Measurements from ENCODE around the gene TMEM215. TPM values are rescaled to one million over a fixed set of nuclear protein-coding genes. Genes with fewer than 3 reads are reported as not detected.

TMEM215 gene
- total and polyA plus RNA-seq, 2 experiments from 2014 or later = 0.79 to 1.2 TPM

DNA sequence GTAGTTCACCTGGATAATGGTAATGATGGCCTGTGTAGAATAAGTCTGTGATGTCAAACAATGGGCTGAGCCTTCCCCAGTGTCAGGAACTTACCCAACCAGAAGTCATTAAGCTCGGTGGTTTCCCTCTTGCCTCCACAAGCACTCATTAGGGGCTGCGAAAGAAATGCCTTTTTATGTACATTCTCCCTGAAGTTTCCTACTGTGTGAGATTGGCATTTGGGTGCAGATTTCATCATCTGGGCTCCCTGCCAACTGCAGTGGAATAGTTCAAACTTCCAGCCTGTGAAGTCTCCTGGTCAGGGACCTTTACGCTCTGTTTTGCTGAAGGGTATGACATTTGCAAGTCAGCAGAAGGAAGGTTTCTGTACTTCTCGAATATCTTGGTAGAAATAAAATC lies 41.6 kb upstream of the TMEM215 start:
- H3K4me2 ChIP-seq = no peak overlapping the region
- ATAC-seq = no peak
- H3K27ac Mint-ChIP-seq = no peak overlapping the region

More for the DNA sequence above, 41.6 kb upstream of the TMEM215 start:
- no peak overlapping the region for H2AFZ ChIP-seq
- no peak overlapping the region for H3K4me3 ChIP-seq
- H3K27me3 ChIP-seq (ENCODE audit: insufficient read depth) = no peaks in the 10 kb centered on the region
- Mint-ChIP-seq H3K4me1 (peaks cover 7% of the 10 kb centered on the region), H3K9me3 (peaks cover 6% of the 10 kb centered on the region; the same call in 2 of the 3 replicates), H3K36me3 (ENCODE audit: low read depth) (no peaks in the 10 kb centered on the region), H3K4me3 (no peak overlapping the region), H3K27me3 (ENCODE audit: insufficient read depth, low read depth, poor library complexity) (peaks cover 4% of the 10 kb centered on the region)
- DNase-seq (ENCODE audit: low spot score) = no peak
- peaks cover under 1% of the 10 kb centered on the region for H3K9me2 ChIP-seq (ENCODE audit: insufficient read depth)
- H3K79me2 ChIP-seq (replicated peaks; ENCODE audit: insufficient read depth) = no peaks in the 10 kb centered on the region
- no peak overlapping the region for H3K27ac ChIP-seq (ENCODE audit: low read depth)
- H3K4me1 ChIP-seq (ENCODE audit: insufficient read depth) = no peaks in the 10 kb centered on the region
- H4K20me1 ChIP-seq (replicated peaks; ENCODE audit: insufficient read depth) = no peaks in the 10 kb centered on the region
- H3K36me3 ChIP-seq (ENCODE audit: insufficient read depth) = no peaks in the 10 kb centered on the region
- no peaks in the 10 kb centered on the region for H3F3A ChIP-seq (replicated peaks; ENCODE audit: low read depth)
- TF ChIP-seq ZNF331 (CRISPR knock-in tag; IDR thresholded peaks at IDR 0.05; ENCODE audit: low read depth) (no peak), JUNB (IDR thresholded peaks at IDR 0.05; ENCODE audit: unreplicated experiment) (no peak), EZH2phosphoT487 (IDR thresholded peaks at IDR 0.05; ENCODE audit: unreplicated experiment) (no peak), POLR2AphosphoS5 (IDR thresholded peaks at IDR 0.05; ENCODE audit: low read depth) (no peak), ZNF114 (CRISPR knock-in tag; IDR thresholded peaks at IDR 0.05) (no peak), CREB1 (CRISPR knock-in tag; IDR thresholded peaks at IDR 0.05; ENCODE audit: low read depth) (no peak), EZH2 (IDR thresholded peaks at IDR 0.05; ENCODE audit: low read depth, unreplicated experiment) (no peak), NANOG (IDR thresholded peaks at IDR 0.05; ENCODE audit: borderline replicate concordance) (no peak), STAT1 (IDR thresholded peaks at IDR 0.05; ENCODE audit: unreplicated experiment) (no peak)
- TF ChIP-seq, protein P1, sequence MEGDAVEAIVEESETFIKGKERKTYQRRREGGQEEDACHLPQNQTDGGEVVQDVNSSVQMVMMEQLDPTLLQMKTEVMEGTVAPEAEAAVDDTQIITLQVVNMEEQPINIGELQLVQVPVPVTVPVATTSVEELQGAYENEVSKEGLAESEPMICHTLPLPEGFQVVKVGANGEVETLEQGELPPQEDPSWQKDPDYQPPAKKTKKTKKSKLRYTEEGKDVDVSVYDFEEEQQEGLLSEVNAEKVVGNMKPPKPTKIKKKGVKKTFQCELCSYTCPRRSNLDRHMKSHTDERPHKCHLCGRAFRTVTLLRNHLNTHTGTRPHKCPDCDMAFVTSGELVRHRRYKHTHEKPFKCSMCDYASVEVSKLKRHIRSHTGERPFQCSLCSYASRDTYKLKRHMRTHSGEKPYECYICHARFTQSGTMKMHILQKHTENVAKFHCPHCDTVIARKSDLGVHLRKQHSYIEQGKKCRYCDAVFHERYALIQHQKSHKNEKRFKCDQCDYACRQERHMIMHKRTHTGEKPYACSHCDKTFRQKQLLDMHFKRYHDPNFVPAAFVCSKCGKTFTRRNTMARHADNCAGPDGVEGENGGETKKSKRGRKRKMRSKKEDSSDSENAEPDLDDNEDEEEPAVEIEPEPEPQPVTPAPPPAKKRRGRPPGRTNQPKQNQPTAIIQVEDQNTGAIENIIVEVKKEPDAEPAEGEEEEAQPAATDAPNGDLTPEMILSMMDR (conservative IDR thresholded peaks at IDR 0.05; ENCODE audit: low read depth in 2 of 2) = no peak
- TF ChIP-seq, protein P2, sequence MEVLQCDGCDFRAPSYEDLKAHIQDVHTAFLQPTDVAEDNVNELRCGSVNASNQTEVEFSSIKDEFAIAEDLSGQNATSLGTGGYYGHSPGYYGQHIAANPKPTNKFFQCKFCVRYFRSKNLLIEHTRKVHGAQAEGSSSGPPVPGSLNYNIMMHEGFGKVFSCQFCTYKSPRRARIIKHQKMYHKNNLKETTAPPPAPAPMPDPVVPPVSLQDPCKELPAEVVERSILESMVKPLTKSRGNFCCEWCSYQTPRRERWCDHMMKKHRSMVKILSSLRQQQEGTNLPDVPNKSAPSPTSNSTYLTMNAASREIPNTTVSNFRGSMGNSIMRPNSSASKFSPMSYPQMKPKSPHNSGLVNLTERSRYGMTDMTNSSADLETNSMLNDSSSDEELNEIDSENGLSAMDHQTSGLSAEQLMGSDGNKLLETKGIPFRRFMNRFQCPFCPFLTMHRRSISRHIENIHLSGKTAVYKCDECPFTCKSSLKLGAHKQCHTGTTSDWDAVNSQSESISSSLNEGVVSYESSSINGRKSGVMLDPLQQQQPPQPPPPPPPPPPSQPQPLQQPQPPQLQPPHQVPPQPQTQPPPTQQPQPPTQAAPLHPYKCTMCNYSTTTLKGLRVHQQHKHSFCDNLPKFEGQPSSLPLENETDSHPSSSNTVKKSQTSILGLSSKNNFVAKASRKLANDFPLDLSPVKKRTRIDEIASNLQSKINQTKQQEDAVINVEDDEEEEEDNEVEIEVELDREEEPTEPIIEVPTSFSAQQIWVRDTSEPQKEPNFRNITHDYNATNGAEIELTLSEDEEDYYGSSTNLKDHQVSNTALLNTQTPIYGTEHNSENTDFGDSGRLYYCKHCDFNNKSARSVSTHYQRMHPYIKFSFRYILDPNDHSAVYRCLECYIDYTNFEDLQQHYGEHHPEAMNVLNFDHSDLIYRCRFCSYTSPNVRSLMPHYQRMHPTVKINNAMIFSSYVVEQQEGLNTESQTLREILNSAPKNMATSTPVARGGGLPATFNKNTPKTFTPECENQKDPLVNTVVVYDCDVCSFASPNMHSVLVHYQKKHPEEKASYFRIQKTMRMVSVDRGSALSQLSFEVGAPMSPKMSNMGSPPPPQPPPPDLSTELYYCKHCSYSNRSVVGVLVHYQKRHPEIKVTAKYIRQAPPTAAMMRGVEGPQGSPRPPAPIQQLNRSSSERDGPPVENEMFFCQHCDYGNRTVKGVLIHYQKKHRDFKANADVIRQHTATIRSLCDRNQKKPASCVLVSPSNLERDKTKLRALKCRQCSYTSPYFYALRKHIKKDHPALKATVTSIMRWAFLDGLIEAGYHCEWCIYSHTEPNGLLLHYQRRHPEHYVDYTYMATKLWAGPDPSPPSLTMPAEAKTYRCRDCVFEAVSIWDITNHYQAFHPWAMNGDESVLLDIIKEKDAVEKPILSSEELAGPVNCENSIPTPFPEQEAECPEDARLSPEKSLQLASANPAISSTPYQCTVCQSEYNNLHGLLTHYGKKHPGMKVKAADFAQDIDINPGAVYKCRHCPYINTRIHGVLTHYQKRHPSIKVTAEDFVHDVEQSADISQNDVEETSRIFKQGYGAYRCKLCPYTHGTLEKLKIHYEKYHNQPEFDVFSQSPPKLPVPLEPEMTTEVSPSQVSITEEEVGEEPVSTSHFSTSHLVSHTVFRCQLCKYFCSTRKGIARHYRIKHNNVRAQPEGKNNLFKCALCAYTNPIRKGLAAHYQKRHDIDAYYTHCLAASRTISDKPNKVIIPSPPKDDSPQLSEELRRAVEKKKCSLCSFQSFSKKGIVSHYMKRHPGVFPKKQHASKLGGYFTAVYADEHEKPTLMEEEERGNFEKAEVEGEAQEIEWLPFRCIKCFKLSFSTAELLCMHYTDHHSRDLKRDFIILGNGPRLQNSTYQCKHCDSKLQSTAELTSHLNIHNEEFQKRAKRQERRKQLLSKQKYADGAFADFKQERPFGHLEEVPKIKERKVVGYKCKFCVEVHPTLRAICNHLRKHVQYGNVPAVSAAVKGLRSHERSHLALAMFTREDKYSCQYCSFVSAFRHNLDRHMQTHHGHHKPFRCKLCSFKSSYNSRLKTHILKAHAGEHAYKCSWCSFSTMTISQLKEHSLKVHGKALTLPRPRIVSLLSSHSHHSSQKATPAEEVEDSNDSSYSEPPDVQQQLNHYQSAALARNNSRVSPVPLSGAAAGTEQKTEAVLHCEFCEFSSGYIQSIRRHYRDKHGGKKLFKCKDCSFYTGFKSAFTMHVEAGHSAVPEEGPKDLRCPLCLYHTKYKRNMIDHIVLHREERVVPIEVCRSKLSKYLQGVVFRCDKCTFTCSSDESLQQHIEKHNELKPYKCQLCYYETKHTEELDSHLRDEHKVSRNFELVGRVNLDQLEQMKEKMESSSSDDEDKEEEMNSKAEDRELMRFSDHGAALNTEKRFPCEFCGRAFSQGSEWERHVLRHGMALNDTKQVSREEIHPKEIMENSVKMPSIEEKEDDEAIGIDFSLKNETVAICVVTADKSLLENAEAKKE (CRISPR knock-in tag; IDR thresholded peaks at IDR 0.05) = no peak
- TF ChIP-seq, protein P3, sequence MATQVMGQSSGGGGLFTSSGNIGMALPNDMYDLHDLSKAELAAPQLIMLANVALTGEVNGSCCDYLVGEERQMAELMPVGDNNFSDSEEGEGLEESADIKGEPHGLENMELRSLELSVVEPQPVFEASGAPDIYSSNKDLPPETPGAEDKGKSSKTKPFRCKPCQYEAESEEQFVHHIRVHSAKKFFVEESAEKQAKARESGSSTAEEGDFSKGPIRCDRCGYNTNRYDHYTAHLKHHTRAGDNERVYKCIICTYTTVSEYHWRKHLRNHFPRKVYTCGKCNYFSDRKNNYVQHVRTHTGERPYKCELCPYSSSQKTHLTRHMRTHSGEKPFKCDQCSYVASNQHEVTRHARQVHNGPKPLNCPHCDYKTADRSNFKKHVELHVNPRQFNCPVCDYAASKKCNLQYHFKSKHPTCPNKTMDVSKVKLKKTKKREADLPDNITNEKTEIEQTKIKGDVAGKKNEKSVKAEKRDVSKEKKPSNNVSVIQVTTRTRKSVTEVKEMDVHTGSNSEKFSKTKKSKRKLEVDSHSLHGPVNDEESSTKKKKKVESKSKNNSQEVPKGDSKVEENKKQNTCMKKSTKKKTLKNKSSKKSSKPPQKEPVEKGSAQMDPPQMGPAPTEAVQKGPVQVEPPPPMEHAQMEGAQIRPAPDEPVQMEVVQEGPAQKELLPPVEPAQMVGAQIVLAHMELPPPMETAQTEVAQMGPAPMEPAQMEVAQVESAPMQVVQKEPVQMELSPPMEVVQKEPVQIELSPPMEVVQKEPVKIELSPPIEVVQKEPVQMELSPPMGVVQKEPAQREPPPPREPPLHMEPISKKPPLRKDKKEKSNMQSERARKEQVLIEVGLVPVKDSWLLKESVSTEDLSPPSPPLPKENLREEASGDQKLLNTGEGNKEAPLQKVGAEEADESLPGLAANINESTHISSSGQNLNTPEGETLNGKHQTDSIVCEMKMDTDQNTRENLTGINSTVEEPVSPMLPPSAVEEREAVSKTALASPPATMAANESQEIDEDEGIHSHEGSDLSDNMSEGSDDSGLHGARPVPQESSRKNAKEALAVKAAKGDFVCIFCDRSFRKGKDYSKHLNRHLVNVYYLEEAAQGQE (IDR thresholded peaks at IDR 0.05; ENCODE audit: unreplicated experiment) = no peak
- TF ChIP-seq, protein P4, sequence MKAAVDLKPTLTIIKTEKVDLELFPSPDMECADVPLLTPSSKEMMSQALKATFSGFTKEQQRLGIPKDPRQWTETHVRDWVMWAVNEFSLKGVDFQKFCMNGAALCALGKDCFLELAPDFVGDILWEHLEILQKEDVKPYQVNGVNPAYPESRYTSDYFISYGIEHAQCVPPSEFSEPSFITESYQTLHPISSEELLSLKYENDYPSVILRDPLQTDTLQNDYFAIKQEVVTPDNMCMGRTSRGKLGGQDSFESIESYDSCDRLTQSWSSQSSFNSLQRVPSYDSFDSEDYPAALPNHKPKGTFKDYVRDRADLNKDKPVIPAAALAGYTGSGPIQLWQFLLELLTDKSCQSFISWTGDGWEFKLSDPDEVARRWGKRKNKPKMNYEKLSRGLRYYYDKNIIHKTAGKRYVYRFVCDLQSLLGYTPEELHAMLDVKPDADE (IDR thresholded peaks at IDR 0.05) = no peak

Measured in GM23338 (cell line).